Keratinocyte (primary cell): Measurements from ENCODE around the gene RRBP1. TPM values are rescaled to one million over a fixed set of nuclear protein-coding genes. Genes with fewer than 3 reads are reported as not detected.

ENCODE experiments used
- DNase-seq: peaks from one replicate; pipeline ENCODE4 v3.0.0-alpha.2; 2011; ENCODE audit warnings: low read depth, missing footprints, low spot score
- FAIRE-seq: peaks from 2 replicates; lab custom pipeline; 2011; peaks lifted over from hg19 to GRCh38; lab: Jason Lieb, UNC
- H2AFZ ChIP-seq: 2 replicates; pipeline ENCODE4 v1.6.0; 2012; ENCODE audit warnings: low read length, control low read depth, inconsistent platforms; ENCODE audit not compliant: control insufficient read depth
- H3K27ac ChIP-seq: 2 replicates; pipeline ENCODE4 v1.5.1; 2011; ENCODE audit warnings: low read length; ENCODE audit not compliant: control insufficient read depth, insufficient read depth
- H3K27me3 ChIP-seq: 3 replicates; pipeline ENCODE4 v1.6.0; 2011; ENCODE audit warnings: low read length; ENCODE audit not compliant: control insufficient read depth, insufficient read depth; ENCODE audit errors: extremely low read depth
- H3K36me3 ChIP-seq, 2 experiments: 2 replicates in 1 of 2; 3 replicates in 1 of 2; pipeline ENCODE4 v1.5.1; 2011; ENCODE audit warnings: low read length in 2 of 2, mild to moderate bottlenecking in 1 of 2; ENCODE audit not compliant: control insufficient read depth in 2 of 2, insufficient read depth in 2 of 2; ENCODE audit errors: extremely low read depth in 1 of 2
- H3K4me1 ChIP-seq: 3 replicates; pipeline ENCODE4 v1.5.1; 2011; ENCODE audit warnings: low read length; ENCODE audit not compliant: control insufficient read depth, insufficient read depth; ENCODE audit errors: extremely low read depth
- H3K4me2 ChIP-seq: 3 replicates; pipeline ENCODE4 v1.6.0; 2011; ENCODE audit warnings: low read depth, low read length; ENCODE audit not compliant: control insufficient read depth, insufficient read depth; ENCODE audit errors: extremely low read depth
- H3K4me3 ChIP-seq, 3 experiments: fragments of 200-600 bp in 1 of 3; sonication (generic) in 1 of 3; 2 replicates in 2 of 3; 3 replicates in 1 of 3; pipeline ENCODE4 v1.5.1; 2011 to 2016; ENCODE audit warnings: low read length in 3 of 3, mild to moderate bottlenecking in 3 of 3, control low read depth in 2 of 3, inconsistent platforms in 1 of 3, low read depth in 1 of 3, mixed read lengths in 1 of 3, mixed run types in 1 of 3, moderate library complexity in 1 of 3; ENCODE audit not compliant: control insufficient read depth in 2 of 3, insufficient read depth in 2 of 3; ENCODE audit errors: extremely low read depth in 1 of 3
- H3K79me2 ChIP-seq: 2 replicates; pipeline ENCODE4 v1.6.0; 2012; ENCODE audit warnings: low read length; ENCODE audit not compliant: control insufficient read depth, insufficient read depth
- H3K9ac ChIP-seq: 3 replicates; pipeline ENCODE4 v1.6.0; 2011; ENCODE audit warnings: low read length; ENCODE audit not compliant: control insufficient read depth, insufficient read depth; ENCODE audit errors: extremely low read depth
- H3K9me1 ChIP-seq: 3 replicates; pipeline ENCODE4 v1.6.0; 2011; ENCODE audit warnings: low read length; ENCODE audit not compliant: control insufficient read depth, insufficient read depth; ENCODE audit errors: extremely low read depth
- H3K9me3 ChIP-seq: 2 replicates; pipeline ENCODE4 v1.5.1; 2012; ENCODE audit warnings: low read depth, low read length; ENCODE audit not compliant: control insufficient read depth
- H4K20me1 ChIP-seq: 3 replicates; pipeline ENCODE4 v1.6.0; 2011; ENCODE audit warnings: low read length; ENCODE audit not compliant: control insufficient read depth, insufficient read depth; ENCODE audit errors: extremely low read depth
- EZH2 ChIP-seq: IDR thresholded peaks from one replicate; pipeline ENCODE4 v1.6.1; 2012; ENCODE audit warnings: inconsistent platforms, mild to moderate bottlenecking, low read length, moderate library complexity
- dilution Hi-C: fragments of 300-500 bp; cut with MboI; formaldehyde crosslinking; loops from one replicate; pipeline ENCODE4 v1.7.0; 2020; ENCODE audit warnings: low sequenced_read_pairs; ENCODE audit not compliant: extremely low pct_ligation_motif_present
- polyA plus RNA-seq, 5 experiments: library from polyadenylated mRNA; depleted of rRNA in 3 of 5; stranded (reverse) in 3 of 5; stranded (forward) in 1 of 5; unstranded in 1 of 5; fragments of >200 nt; gene quantifications; 1 replicate in 1 of 5; 2 replicates in 3 of 5; 3 replicates in 1 of 5; pipeline versions ENCODE4 v1.2.1 to v1.2.3, GENCODE V29; 2011 to 2012; ENCODE audit warnings: missing spikeins in 2 of 5, low read depth in 1 of 5, low replicate concordance in 1 of 5
- TF ChIP-seq, protein P1 (sequence below), 3 experiments: IDR thresholded peaks in 1 of 3; conservative IDR thresholded peaks in 1 of 3; optimal IDR thresholded peaks in 1 of 3; 2 replicates in 2 of 3; 3 replicates in 1 of 3; pipeline versions ENCODE3 to v1.5.1; 2011; ENCODE audit warnings: low read length in 3 of 3, mild to moderate bottlenecking in 3 of 3, moderate library complexity in 2 of 3, control low read depth in 1 of 3, inconsistent platforms in 1 of 3; ENCODE audit not compliant: insufficient read depth in 2 of 3; ENCODE audit errors: extremely low read depth in 1 of 3

The RRBP1 gene
- polyA plus RNA-seq, 1 donor (not counting 4 experiments of a cell fraction or from before 2014, with no cell fraction given), result 43.9 TPM

- H3K4me2 ChIP-seq, result no peak overlapping the region
Observed at GRCh38 chr20:17606001-17606400, 76.0 kb downstream of the RRBP1 start.

GRCh38 chr20:17605131-17605660 lies 76.8 kb downstream of the RRBP1 start:
- H3K36me3 ChIP-seq, result peaks cover 13 to 21% of the 10 kb centered on the region in 2 experiments
- DNase-seq, result no peak
- H4K20me1 ChIP-seq, result peaks cover 5% of the 10 kb centered on the region
- no peak overlapping the region for H3K9ac ChIP-seq
- no peak overlapping the region for H3K4me2 ChIP-seq
- TF ChIP-seq, protein P1, sequence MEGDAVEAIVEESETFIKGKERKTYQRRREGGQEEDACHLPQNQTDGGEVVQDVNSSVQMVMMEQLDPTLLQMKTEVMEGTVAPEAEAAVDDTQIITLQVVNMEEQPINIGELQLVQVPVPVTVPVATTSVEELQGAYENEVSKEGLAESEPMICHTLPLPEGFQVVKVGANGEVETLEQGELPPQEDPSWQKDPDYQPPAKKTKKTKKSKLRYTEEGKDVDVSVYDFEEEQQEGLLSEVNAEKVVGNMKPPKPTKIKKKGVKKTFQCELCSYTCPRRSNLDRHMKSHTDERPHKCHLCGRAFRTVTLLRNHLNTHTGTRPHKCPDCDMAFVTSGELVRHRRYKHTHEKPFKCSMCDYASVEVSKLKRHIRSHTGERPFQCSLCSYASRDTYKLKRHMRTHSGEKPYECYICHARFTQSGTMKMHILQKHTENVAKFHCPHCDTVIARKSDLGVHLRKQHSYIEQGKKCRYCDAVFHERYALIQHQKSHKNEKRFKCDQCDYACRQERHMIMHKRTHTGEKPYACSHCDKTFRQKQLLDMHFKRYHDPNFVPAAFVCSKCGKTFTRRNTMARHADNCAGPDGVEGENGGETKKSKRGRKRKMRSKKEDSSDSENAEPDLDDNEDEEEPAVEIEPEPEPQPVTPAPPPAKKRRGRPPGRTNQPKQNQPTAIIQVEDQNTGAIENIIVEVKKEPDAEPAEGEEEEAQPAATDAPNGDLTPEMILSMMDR (optimal IDR thresholded peaks at IDR 0.05 in 1 of 3, IDR thresholded peaks at IDR 0.05 in 1 of 3, conservative IDR thresholded peaks at IDR 0.05 in 1 of 3; ENCODE audit: extremely low read depth in 1 of 3, insufficient read depth in 2 of 3, low read length in 3 of 3), result no peak
- TF ChIP-seq EZH2, result no peak
- no peaks in the 10 kb centered on the region for H3K27me3 ChIP-seq
- no peaks in the 10 kb centered on the region for H3K9me3 ChIP-seq
- FAIRE-seq, result no peak
- no peak overlapping the region for H3K4me3 ChIP-seq
- H3K79me2 ChIP-seq, result peaks cover 45% of the 10 kb centered on the region
- H3K9me1 ChIP-seq, result no peaks in the 10 kb centered on the region
- H3K27ac ChIP-seq, result no peak overlapping the region
- dilution Hi-C loops, result no loop called here
- H3K4me1 ChIP-seq, result peaks cover 3% of the 10 kb centered on the region
- H2AFZ ChIP-seq, result no peak overlapping the region

More at GRCh38 chr20:17606001-17606400, 76.0 kb downstream of the RRBP1 start:
- H3K4me1 ChIP-seq, result peaks cover 11% of the 10 kb centered on the region
- H4K20me1 ChIP-seq, result peaks cover 5% of the 10 kb centered on the region
- no peak overlapping the region for H3K4me3 ChIP-seq
- peaks cover 36% of the 10 kb centered on the region for H3K79me2 ChIP-seq
- H3K9me3 ChIP-seq, result no peaks in the 10 kb centered on the region
- DNase-seq (no peak), FAIRE-seq (no peak)
- dilution Hi-C loops, result no loop called here
- no peaks in the 10 kb centered on the region for H3K27me3 ChIP-seq
- H2AFZ ChIP-seq, result no peak overlapping the region
- H3K9me1 ChIP-seq, result peaks cover 2% of the 10 kb centered on the region
- peaks cover 17 to 21% of the 10 kb centered on the region in 2 experiments for H3K36me3 ChIP-seq
- no peak overlapping the region for H3K9ac ChIP-seq
- no peak for TF ChIP-seq EZH2
- TF ChIP-seq, protein P1 (optimal IDR thresholded peaks at IDR 0.05 in 1 of 3, IDR thresholded peaks at IDR 0.05 in 1 of 3, conservative IDR thresholded peaks at IDR 0.05 in 1 of 3; ENCODE audit: extremely low read depth in 1 of 3, insufficient read depth in 2 of 3, low read length in 3 of 3), result no peak
- H3K27ac ChIP-seq, result no peak overlapping the region
